Esophagus squamous epithelium (tissue), 5 donors: Measurements from ENCODE around the gene LGR6. TPM values are rescaled to one million over a fixed set of nuclear protein-coding genes. Genes with fewer than 3 reads are reported as not detected.

Source experiments
- DNase-seq: peaks from one replicate; lab custom pipeline; 2025; lab: John Stamatoyannopoulos, UW
- H3K27ac ChIP-seq, 4 donors: fragments of 200-600 bp; sonication (generic); one replicate each; pipeline ENCODE4 v1.5.1; 2016 to 2019; ENCODE audit warnings: mild to moderate bottlenecking in 1 of 4
- H3K27me3 ChIP-seq, 4 donors: fragments of 200-600 bp; sonication (generic); 1 replicate in 3 of 4; 2 replicates in 1 of 4; pipeline versions ENCODE4 v1.5.1 to v1.6.0; 2017 to 2021; ENCODE audit warnings: antibody characterized with exemption in 1 of 4
- H3K36me3 ChIP-seq, 3 donors: fragments of 200-600 bp; sonication (generic); one replicate each; pipeline ENCODE4 v1.5.1; 2016 to 2019
- H3K4me1 ChIP-seq, 3 donors: fragments of 200-600 bp; sonication (generic); one replicate each; pipeline ENCODE4 v1.5.1; 2017 to 2019
- H3K4me3 ChIP-seq, 4 donors: fragments of 200-600 bp; sonication (generic); 1 replicate in 3 of 4; 2 replicates in 1 of 4; pipeline ENCODE4 v1.5.1; 2016 to 2019; ENCODE audit warnings: mild to moderate bottlenecking in 2 of 4, moderate library complexity in 1 of 4
- H3K9me3 ChIP-seq, 3 donors: fragments of 200-600 bp; sonication (generic); one replicate each; pipeline ENCODE4 v1.5.1; 2016 to 2019
- CTCF ChIP-seq, 6 experiments: fragments of 450-650 bp in 4 of 6; fragments of 200-600 bp in 2 of 6; sonication (generic) in 2 of 6; IDR thresholded peaks; one replicate each; pipeline ENCODE4 v1.5.1; 2016 to 2019; ENCODE audit warnings: antibody characterized with exemption in 6 of 6, mild to moderate bottlenecking in 4 of 6, moderate library complexity in 4 of 6
- POLR2A ChIP-seq, 4 donors: fragments of 450-650 bp; IDR thresholded peaks; one replicate each; pipeline ENCODE4 v1.6.1; 2017; ENCODE audit warnings: antibody characterized with exemption in 4 of 4, mild to moderate bottlenecking in 4 of 4, moderate library complexity in 3 of 4
- WGBS, 2 donors: methylation state at CpG; one replicate each; pipeline ENCODE4 v1.1.5; 2018; 5-methylcytosine and 5-hydroxymethylcytosine counted together
- intact Hi-C: fragments of 100-400 bp; cut with DNase I; formaldehyde crosslinking; loops from one replicate; pipeline ENCODE4 v1.15.0; 2022
- total RNA-seq, 4 donors: library from RNA; depleted of rRNA; stranded (reverse); fragments of >200 nt; gene quantifications; one replicate each; pipeline ENCODE4 v1.1.0, GENCODE V29; 2016
- donor health status: DM: yes; HTN: yes; CAD: no.

The LGR6 gene
- total RNA-seq, 4 donors from 2014 or later: 0.53 to 6.4 (median 2.9) TPM

DNA sequence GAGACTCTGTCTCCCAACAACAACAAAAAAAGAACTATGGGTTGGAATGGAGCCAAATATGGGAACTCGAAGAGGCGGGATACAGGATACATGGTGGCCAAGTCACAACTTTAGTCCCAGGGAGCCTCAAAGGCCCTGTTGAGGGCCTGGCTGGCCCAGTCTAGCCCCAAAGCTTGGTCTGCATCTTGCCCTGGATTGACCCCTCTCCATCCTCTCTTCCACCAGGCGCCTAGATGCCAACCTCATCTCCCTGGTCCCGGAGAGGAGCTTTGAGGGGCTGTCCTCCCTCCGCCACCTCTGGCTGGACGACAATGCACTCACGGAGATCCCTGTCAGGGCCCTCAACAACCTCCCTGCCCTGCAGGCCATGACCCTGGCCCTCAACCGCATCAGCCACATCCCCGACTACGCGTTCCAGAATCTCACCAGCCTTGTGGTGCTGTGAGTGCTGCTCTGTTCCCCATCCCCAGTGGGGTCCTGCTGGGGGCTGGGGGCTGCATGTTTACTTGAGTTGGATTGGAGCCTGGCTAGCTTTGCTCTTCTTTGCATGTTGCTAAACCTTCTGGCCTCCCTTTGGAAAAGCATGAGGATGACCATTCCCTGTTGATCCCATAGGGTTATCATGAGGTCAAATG lies 82.6 kb downstream of the LGR6 start:
- DNase-seq: no peak
- no peak overlapping the region for H3K4me3 ChIP-seq
- WGBS, 2 donors: 87 to 88% methylated on average over 7 to 8 of the region's 11 CpGs
- H3K36me3 ChIP-seq: no peaks in the 10 kb centered on the region
- peaks cover 0 to 5% (median 0%) of the 10 kb centered on the region in 3 donors for H3K4me1 ChIP-seq
- H3K27me3 ChIP-seq: peaks cover 0 to 34% (median 0%) of the 10 kb centered on the region in 4 donors
- H3K9me3 ChIP-seq: no peaks in the 10 kb centered on the region
- H3K27ac ChIP-seq: no peak overlapping the region
- TF ChIP-seq CTCF (IDR thresholded peaks at IDR 0.05) (no peak), POLR2A (IDR thresholded peaks at IDR 0.05) (no peak)
- intact Hi-C loops: loop anchor here (5.0 kb wide), 1 partner anchor 156 kb away; no protein-coding TSS in a partner anchor

GRCh38 chr1:202276920-202277319 lies 83.3 kb downstream of the LGR6 start:
- Histone ChIP-seq H3K36me3 (no peaks in the 10 kb centered on the region), H3K4me3 (no peak overlapping the region), H3K4me1 (peaks cover 0 to 12% (median 0%) of the 10 kb centered on the region in 3 donors), H3K27me3 (peaks cover 0 to 36% (median 0%) of the 10 kb centered on the region in 4 donors), H3K9me3 (no peaks in the 10 kb centered on the region), H3K27ac (no peak overlapping the region)
- no peak for DNase-seq
- TF ChIP-seq POLR2A (IDR thresholded peaks at IDR 0.05): no peak
- no peak for TF ChIP-seq CTCF (IDR thresholded peaks at IDR 0.05)
- whole genome bisulfite sequencing, 2 donors: 93 to 96% methylated on average over 3 of the region's 3 CpGs
- intact Hi-C loops: loop anchor here (5.0 kb wide), 1 partner anchor 155 kb away; no protein-coding TSS in a partner anchor

- WGBS, 2 donors: 63 to 70% methylated on average over 2 of the region's 2 CpGs
- H3K4me1 ChIP-seq: peaks cover 0 to 30% (median 9%) of the 10 kb centered on the region in 3 donors
- no peak for TF ChIP-seq POLR2A (IDR thresholded peaks at IDR 0.05)
- no peak for TF ChIP-seq CTCF (IDR thresholded peaks at IDR 0.05)
- H3K9me3 ChIP-seq: no peaks in the 10 kb centered on the region
- no peaks in the 10 kb centered on the region for H3K36me3 ChIP-seq
- peaks cover 0 to 51% (median 0%) of the 10 kb centered on the region in 4 donors for H3K27me3 ChIP-seq
- H3K27ac ChIP-seq: no peak overlapping the region
- H3K4me3 ChIP-seq: no peak overlapping the region
- DNase-seq: no peak
- intact Hi-C loops: loop anchor here (5.0 kb wide), 1 partner anchor 154 kb away; no protein-coding TSS in a partner anchor
These were observed 85.2 kb downstream of the LGR6 start for GRCh38 chr1:202278751-202279150.

DNA sequence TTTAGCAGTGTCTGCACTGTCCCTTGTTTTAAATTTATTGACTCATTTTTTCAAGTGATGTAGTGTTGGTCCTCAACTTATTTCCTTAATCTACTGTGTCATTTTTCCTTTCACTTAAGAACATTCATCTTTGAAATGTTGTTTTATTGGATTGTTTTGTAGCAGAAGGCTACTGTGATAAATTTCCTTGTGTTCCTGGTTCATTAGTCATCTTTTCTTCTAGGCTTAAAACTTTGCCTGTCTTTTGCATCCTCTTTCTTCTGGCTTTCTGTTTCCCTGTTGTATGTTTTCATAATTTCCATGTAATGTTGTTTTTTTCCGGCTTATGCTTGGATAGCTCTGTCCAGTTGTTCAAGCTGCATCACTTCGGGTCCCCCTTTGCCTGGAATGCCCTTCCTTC lies 86.2 kb downstream of the LGR6 start:
- TF ChIP-seq POLR2A (IDR thresholded peaks at IDR 0.05) (no peak), CTCF (IDR thresholded peaks at IDR 0.05) (no peak)
- no peak overlapping the region for H3K4me3 ChIP-seq
- H3K27ac ChIP-seq: no peak overlapping the region
- 66 to 74% methylated on average over 2 of the region's 2 CpGs for WGBS, 2 donors
- DNase-seq: no peak
- intact Hi-C loops: loop anchor here (5.0 kb wide), 1 partner anchor 152 kb away; no protein-coding TSS in a partner anchor
- no peaks in the 10 kb centered on the region for H3K9me3 ChIP-seq
- H3K4me1 ChIP-seq: peaks cover 0 to 35% (median 12%) of the 10 kb centered on the region in 3 donors
- peaks cover 0 to 62% (median 0%) of the 10 kb centered on the region in 4 donors for H3K27me3 ChIP-seq
- no peaks in the 10 kb centered on the region for H3K36me3 ChIP-seq

- no peaks in the 10 kb centered on the region for H3K9me3 ChIP-seq
- no peak overlapping the region for H3K27ac ChIP-seq
- peaks cover 0 to 35% (median 12%) of the 10 kb centered on the region in 3 donors for H3K4me1 ChIP-seq
- no peak for DNase-seq
- H3K36me3 ChIP-seq: no peaks in the 10 kb centered on the region
- TF ChIP-seq POLR2A (IDR thresholded peaks at IDR 0.05): no peak
- no peak for TF ChIP-seq CTCF (IDR thresholded peaks at IDR 0.05)
- no peak overlapping the region for H3K4me3 ChIP-seq
- WGBS, 2 donors: 87 to 93% methylated on average over 3 to 6 of the region's 7 CpGs
- H3K27me3 ChIP-seq: peaks cover 0 to 70% (median 0%) of the 10 kb centered on the region in 4 donors
- intact Hi-C loops: no loop called here
These were observed 87.0 kb downstream of the LGR6 start for GRCh38 chr1:202280595-202280994.
